ENCODE data around the gene ERF.

DNA sequence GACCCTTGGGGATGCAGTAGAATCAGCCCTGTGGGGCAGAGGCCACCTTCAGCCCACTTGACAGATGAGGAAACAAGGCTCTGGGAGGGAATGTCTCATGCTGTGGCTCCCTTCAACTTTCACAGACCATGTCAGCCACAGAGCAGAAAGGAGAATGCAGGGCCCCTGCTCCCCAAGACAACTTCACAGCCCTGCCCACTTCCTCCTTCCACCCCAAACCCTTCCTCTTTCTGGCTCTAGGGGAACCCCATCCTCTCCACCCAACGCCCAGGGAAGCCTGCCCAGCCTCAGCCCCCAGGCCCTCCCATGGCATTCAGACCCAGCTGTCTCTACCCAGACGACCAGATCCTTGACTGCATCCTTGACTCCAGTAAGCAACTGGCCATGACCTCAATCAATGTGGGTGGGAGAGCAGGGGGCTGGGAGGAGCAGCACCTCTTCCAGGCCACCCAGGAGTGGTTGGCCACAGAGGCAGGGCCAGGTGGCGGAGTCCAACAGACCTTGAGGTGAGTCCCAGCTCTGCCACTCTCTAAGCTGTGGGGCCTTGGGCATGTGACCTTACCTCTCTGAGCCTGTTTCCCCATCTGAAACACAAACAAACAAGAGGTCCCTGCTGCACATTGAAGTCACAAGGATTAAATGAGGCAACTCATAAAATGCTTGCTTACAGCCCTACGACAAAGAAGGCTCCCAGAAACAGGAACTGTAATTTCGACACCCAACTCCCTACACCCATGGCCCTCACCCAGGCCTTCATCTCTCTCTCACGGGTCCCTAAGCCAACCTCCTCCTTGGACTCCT lies 53.2 kb downstream of the ERF start:
- TF ChIP-seq, protein P1, sequence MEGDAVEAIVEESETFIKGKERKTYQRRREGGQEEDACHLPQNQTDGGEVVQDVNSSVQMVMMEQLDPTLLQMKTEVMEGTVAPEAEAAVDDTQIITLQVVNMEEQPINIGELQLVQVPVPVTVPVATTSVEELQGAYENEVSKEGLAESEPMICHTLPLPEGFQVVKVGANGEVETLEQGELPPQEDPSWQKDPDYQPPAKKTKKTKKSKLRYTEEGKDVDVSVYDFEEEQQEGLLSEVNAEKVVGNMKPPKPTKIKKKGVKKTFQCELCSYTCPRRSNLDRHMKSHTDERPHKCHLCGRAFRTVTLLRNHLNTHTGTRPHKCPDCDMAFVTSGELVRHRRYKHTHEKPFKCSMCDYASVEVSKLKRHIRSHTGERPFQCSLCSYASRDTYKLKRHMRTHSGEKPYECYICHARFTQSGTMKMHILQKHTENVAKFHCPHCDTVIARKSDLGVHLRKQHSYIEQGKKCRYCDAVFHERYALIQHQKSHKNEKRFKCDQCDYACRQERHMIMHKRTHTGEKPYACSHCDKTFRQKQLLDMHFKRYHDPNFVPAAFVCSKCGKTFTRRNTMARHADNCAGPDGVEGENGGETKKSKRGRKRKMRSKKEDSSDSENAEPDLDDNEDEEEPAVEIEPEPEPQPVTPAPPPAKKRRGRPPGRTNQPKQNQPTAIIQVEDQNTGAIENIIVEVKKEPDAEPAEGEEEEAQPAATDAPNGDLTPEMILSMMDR (IDR thresholded peaks at IDR 0.05), result no peak
- TF ChIP-seq EZH2 (IDR thresholded peaks at IDR 0.05) (no peak), EZH2phosphoT487 (IDR thresholded peaks at IDR 0.05) (no peak)
